ENCODE results near the gene IGFBP4.

Gene IGFBP4

GRCh38 chr17:40432864-40433528 lies 10.3 kb upstream of the IGFBP4 start:
- DNase-seq = no peak

DNA sequence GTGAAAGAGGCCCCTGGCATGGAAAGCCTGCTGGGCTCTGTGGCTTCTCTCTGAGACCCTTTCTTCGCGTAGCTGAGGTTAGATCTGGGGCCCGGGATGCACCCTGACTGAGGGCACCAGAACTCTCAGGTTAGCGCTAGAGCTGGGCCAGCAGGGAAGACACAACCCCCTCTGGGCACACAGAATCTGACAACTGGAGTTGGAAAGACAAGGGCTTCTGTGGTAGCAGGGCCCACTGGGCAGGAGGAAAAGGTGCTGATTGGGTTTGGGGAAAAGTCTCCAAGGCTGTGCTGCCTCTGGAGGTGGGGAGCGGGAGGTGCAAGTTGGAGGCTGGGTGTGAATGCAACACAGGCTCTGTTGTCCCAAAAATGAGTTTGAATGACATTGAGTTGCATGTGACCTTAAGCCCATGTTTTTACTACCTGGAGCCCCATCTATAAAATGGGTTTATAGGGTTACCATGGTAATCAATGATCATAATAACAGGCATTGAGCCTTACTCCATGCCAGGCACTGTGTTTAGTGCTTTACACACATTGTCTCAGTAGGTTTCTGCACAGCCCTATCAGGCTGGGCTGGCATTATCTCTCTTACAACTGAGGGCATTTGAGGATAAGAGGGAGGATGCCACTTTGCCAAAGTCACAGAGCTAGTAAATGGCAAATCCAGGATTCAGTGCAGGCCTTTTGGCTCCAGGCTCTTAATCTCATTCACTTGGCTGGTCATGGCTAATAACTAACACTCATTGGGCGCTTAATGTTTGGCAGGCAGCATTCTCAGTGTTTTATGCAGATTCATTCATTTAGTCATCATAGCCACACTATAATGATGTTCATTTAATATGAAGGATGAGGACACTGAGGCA lies 9.5 kb upstream of the IGFBP4 start:
- no peak for DNase-seq

GRCh38 chr17:40436636-40437035 lies 6.6 kb upstream of the IGFBP4 start:
- no peak for DNase-seq

- DNase-seq = no peak
Observed at GRCh38 chr17:40437095-40437732, 6.0 kb upstream of the IGFBP4 start.

- no peak for DNase-seq
Observed at GRCh38 chr17:40440166-40440565, 3.1 kb upstream of the IGFBP4 start.

DNA sequence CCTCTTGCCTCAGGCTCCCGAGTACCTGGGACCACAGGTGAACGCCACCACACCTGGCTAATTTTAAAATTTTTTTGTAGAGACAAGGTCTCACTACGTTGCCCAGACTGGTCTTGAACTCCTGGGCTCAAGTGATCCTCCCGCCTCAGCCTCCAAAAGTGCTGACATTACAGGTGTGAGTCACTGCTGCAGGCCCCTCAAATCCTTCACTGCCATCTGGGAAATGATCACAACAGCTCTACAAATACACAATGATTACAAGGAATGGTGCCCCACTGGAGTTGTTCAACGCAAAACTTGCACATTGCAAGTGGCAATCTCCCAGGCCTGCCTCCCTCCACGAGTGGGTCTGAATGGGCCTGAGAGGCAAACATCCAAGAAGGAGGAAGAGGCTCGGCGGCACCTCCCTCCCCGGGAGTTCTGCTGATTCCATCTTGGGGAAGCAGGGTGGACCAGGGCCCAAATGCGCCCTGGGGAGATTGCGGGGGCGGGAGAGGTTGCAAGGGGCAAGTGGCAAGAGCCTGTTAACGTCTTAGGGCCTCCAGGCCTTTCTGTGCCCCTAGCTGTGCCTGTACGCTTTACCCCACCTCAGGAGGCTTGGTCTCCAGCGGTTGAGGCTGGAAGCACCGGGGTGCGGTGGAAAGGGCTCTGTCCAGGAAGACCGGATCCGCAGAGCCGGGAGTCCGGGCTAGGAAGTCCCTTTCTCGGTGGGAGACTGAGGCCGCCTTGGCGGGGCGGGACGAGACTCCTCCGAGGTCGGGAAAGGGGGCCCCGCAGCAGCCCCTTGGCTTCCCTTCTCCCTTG lies 656 bp upstream of the IGFBP4 start:
- no peak for DNase-seq

- DNase-seq = no peak
Observed at GRCh38 chr17:40443988-40444899, 994 bp downstream of the IGFBP4 start.

- no peak for DNase-seq
Observed at GRCh38 chr17:40445751-40446468, 2.7 kb downstream of the IGFBP4 start.

GRCh38 chr17:40447148-40447644 lies 3.9 kb downstream of the IGFBP4 start:
- DNase-seq = no peak

DNA sequence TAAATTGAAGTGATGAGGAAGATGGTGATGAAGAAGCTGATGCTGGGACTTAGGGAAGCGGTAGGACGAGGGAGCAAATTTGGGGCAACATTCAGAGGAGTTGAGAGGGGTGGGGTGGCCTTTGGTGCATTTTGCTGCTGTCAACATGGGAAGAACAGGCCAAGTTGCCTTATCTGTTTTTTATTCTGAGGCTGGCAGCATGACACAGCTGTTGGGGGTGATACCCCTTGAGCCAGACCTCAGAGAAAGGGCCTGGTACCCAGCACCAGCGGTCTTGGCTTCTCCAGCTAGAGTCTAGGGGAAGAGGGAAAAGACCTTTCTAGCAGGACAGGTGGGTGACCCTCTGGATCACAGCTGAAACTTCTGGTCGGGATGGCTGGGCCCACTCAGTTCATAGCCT lies 4.6 kb downstream of the IGFBP4 start:
- no peak for DNase-seq

DNA sequence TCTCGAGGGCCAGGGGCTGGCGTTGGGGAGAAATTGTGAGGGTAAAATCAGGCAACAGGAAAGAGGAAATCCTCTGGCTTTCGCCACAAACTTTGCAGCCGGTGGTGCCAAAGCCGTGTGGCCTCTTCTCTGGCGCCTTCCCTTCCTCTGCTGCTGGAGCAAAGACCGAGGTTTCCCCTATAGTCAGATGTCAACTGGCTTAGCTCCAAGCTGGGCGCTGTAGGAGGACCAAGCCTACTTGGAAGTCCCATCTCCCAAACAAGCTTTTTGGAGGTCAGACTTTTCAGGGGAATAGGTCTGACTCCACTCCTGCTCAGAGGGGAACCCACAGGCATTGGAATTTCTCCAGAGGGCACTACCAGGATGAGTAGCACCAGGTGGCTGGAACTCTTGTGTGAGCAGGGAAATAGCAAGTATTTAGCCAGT lies 5.0 kb downstream of the IGFBP4 start:
- DNase-seq = no peak

DNA sequence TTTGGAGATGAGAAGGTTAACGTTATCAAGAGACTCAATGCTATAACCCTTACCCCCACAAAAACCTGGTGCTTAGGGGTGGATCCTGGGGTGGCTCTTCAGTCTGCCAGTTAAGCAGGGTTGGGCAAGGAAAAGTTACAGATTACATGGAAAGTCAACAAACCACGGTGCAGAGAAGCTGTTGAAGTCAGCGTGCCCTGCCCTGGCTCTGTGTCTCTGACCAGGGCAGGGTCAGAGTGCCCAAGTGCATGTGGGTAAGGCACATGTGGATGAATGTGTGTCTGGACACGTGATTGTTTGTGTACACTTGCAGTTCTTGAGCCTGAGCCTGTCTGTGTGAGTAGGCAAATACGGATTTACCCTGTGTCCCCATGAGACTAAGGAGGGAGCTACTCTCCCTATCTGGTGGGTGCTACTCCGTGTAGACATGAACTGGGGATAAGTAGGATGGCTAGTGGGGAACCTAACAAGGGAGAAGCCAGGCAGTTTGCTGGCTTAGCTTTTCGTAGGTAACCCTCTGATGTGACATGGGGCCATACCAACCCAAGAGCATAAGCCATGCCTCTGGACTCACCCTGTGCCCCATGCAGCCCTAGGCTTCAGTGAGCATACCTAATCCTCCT lies 5.5 kb downstream of the IGFBP4 start:
- no peak for DNase-seq

DNA sequence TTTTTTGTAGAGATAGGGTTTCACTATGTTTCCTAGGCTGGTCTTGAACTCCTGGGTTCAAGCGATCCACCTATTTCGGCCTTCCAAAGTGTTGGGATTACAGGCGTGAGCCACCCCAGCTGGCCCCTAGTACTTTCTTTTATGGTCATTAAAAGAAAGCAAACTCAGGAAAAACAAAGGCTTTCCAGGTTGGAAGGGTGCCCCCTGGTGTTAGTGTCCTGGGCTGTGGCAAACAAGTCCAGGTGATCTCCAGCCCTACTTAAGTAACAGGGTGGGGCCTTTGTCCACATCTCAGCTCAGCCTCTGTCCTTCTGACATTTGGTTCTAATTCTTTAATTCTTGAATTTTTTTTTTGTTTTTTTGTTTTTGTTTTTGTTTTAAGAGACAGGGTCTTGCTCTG lies 6.9 kb downstream of the IGFBP4 start:
- DNase-seq = peak; percentile 41 to 53

DNA sequence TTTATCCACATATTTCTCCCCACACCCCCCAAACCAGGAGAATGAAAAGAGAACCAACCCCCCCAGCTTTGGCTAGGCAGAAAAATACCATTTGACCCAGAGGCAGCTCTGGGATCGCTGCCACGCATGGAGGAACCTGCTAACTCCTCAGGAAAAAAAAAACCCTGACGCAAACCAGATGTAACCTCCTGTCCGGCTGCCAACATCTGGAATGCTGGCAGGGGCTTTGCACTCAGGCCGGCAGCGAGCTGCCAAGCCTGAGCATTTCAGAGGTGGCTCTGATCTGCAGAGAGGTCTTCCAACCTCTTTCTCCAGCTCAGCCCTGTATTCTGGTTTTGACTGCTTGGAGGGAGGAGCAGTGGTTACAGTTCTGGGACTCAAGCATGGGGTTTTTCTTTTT lies 8.2 kb downstream of the IGFBP4 start:
- no peak for DNase-seq

GRCh38 chr17:40452216-40452787 lies 9.1 kb downstream of the IGFBP4 start:
- DNase-seq = no peak

DNA sequence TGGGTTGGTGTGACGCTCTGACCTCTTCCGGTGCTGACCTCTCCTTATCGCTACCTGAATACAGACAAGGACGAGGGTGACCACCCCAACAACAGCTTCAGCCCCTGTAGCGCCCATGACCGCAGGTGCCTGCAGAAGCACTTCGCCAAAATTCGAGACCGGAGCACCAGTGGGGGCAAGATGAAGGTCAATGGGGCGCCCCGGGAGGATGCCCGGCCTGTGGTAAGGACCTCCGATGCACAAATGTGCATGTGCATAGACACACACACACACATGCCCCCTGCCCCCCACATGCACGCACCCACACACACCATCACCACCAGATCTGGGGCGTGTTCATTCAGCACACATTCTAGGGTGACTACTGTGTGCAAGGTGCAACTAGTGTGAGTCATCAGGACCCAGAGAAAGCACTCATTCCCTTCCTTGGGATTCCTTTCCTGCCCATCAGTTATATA lies 9.7 kb downstream of the IGFBP4 start:
- DNase-seq = no peak

DNA sequence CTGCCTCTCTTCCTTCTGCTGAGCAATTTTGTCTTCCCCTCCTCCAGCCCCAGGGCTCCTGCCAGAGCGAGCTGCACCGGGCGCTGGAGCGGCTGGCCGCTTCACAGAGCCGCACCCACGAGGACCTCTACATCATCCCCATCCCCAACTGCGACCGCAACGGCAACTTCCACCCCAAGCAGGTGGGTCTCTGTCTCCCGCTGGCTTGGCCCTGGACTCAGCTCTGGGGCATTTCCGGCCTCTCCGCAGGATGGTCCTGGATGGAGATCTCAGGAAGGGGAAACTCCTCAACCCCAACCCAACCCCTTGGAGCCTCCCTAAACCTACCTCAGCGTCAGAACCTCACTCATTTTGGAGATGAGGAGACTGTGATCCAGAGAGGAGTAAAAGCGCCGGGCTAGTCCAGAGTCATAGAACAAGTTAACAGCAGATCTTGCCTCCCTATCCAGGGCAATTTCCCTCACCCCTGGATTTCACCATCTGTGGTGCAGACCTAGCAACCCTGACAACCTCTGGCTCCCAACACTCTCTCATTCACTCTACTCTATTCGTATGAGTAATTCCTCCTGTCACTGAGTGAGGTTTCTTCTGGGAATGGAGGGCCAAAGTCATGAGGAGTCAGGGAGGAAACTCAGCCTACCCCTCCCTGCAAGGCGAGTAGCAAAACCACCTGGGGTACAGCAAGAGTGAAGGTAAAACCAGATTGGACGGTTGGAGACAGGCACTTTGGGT lies 10.8 kb downstream of the IGFBP4 start:
- DNase-seq = no peak

DNA sequence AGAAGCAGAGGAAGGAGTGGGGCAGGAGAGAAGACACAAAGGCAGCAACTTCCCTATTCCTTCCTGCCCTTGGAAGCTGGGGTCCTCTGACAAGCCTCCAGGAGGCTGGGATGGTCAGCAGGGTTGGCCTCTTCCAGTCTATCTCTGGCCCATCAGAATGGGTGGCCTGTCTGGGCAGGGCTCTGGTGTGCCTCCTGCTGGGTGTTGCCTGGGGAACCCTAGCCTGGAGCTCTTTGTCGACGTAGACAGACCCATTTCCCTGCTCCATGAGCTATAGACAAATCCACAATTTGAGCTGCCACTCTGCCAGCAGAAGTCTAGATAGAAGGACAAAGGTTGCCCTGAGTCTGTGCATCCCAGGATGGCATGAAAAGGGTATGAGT lies 11.4 kb downstream of the IGFBP4 start:
- DNase-seq = no peak

GRCh38 chr17:40456396-40456951 lies 13.2 kb downstream of the IGFBP4 start:
- no peak for DNase-seq

Data from activated CD4-positive, alpha-beta T cell treated with anti-CD3 and anti-CD28 coated beads for 4 hours (primary cell).